Mucosa of descending colon (tissue), 3 donors: ENCODE measurements around the gene RASSF1. TPM values are rescaled to one million over a fixed set of nuclear protein-coding genes. Genes with fewer than 3 reads are reported as not detected.

Experiments used
- ATAC-seq: fragments of 200-7000 bp; cut with Tn5 transposase; one replicate; pipeline ENCODE4 v1.9.1; 2020; ENCODE audit warnings: mild to moderate bottlenecking, moderate library complexity
- DNase-seq, 3 donors: peaks; one replicate each; pipeline ENCODE4 v3.0.0-alpha.2; 2020
- H3K36me3 ChIP-seq: fragments of 200-600 bp; one replicate; pipeline ENCODE4 v1.8.0; 2021; ENCODE audit warnings: low read depth, mild to moderate bottlenecking
- H3K4me1 ChIP-seq: fragments of 200-600 bp; one replicate; pipeline ENCODE4 v1.8.0; 2021; ENCODE audit warnings: low read depth, mild to moderate bottlenecking
- H3K4me3 ChIP-seq: fragments of 200-600 bp; one replicate; pipeline ENCODE4 v1.8.0; 2021; ENCODE audit warnings: mild to moderate bottlenecking
- H3K9me3 ChIP-seq: fragments of 200-600 bp; one replicate; pipeline ENCODE4 v1.8.0; 2021; ENCODE audit warnings: mild to moderate bottlenecking
- CTCF ChIP-seq: fragments of 200-600 bp; IDR thresholded peaks from one replicate; pipeline ENCODE4 v1.8.0; 2022; ENCODE audit warnings: antibody characterized with exemption, mild to moderate bottlenecking
- intact Hi-C, 2 donors: fragments of 100-400 bp; cut with DNase I in 1 of 2; cut with micrococcal nuclease in 1 of 2; formaldehyde crosslinking; loops; one replicate each; pipeline versions ENCODE4 v1.11.0 to v1.11.1; 2022; cut with DNase I, micrococcal nuclease
- total RNA-seq, 3 donors: library from RNA; stranded (reverse); fragmentation: NEBNext Ultra II Directional in 2 of 3; extraction: Animal tissue kit (Norgen Biotek cat#: 25700) in 2 of 3; gene quantifications; one replicate each; pipeline versions ENCODE4 v1.2.1 to v1.2.4, GENCODE V29; 2021 to 2023
- donor health status: DM: no; HTN: no; CAD: no; lungs with moderate emphysema.
- donor health status: DM: no; HTN: no; CAD: no.
- donor health status: DM: no; HTN: yes; CAD: no.

Gene RASSF1
- total RNA-seq, 3 donors from 2014 or later, result 10.9 to 25.7 (median 18.9) TPM

- peak overlapping the region; percentile 17 for H3K4me3 ChIP-seq
- H3K9me3 ChIP-seq, result no peaks in the 10 kb centered on the region
- H3K4me1 ChIP-seq, result peaks cover 43% of the 10 kb centered on the region
- H3K36me3 ChIP-seq, result no peaks in the 10 kb centered on the region
- no peak for ATAC-seq
- no peak for TF ChIP-seq CTCF
- no peak for DNase-seq
- intact Hi-C loops, result no loop called here
Observed at GRCh38 chr3:50340147-50340447, 539 bp downstream of the RASSF1 start.

- ATAC-seq (no peak), DNase-seq (no peak)
- Histone ChIP-seq H3K9me3 (no peaks in the 10 kb centered on the region), H3K4me1 (peaks cover 47% of the 10 kb centered on the region), H3K4me3 (peak overlapping the region; percentile 17), H3K36me3 (no peaks in the 10 kb centered on the region)
- intact Hi-C loops, result no loop called here
- no peak for TF ChIP-seq CTCF
Observed at GRCh38 chr3:50339485-50340146, 1.0 kb downstream of the RASSF1 start.

GRCh38 chr3:50338965-50339364, 1.7 kb downstream of the RASSF1 start:
- intact Hi-C loops, result no loop called here
- no peak for ATAC-seq
- TF ChIP-seq CTCF, result no peak
- Histone ChIP-seq H3K36me3 (no peaks in the 10 kb centered on the region), H3K4me3 (no peak overlapping the region), H3K9me3 (no peaks in the 10 kb centered on the region), H3K4me1 (peaks cover 54% of the 10 kb centered on the region)
- DNase-seq, result no peak

GRCh38 chr3:50337175-50337861, 3.3 kb downstream of the RASSF1 start:
- peak overlapping the region; percentile 53 for H3K4me3 ChIP-seq
- H3K9me3 ChIP-seq, result no peaks in the 10 kb centered on the region
- DNase-seq (peak; percentile 99 to 100 (median 99)), ATAC-seq (peak; percentile 87)
- no peaks in the 10 kb centered on the region for H3K36me3 ChIP-seq
- H3K4me1 ChIP-seq, result peaks cover 60% of the 10 kb centered on the region
- no peak for TF ChIP-seq CTCF
- intact Hi-C loops, result no loop called here

- peak overlapping the region; percentile 53 for H3K4me3 ChIP-seq
- peaks cover 60% of the 10 kb centered on the region for H3K4me1 ChIP-seq
- ATAC-seq, result peak; percentile 5
- intact Hi-C loops, result no loop called here
- H3K9me3 ChIP-seq, result no peaks in the 10 kb centered on the region
- no peaks in the 10 kb centered on the region for H3K36me3 ChIP-seq
- DNase-seq, result peak in 1 of 3 donors; percentile 50
- no peak for TF ChIP-seq CTCF
Observed at GRCh38 chr3:50336452-50337174, 4.0 kb downstream of the RASSF1 start.
